SH-SY5Y (cell line): Measurements from ENCODE around the gene MRPL53.

Source experiments
- GATA2 ChIP-seq: IDR thresholded peaks from 2 replicates; pipeline ENCODE4 v1.6.1; 2011; ENCODE audit warnings: mild to moderate bottlenecking, low read depth, low read length
- GATA3 ChIP-seq: IDR thresholded peaks from 2 replicates; pipeline ENCODE4 v1.6.1; 2011; ENCODE audit warnings: low read depth, mild to moderate bottlenecking, low read length, moderate library complexity

- no peak for TF ChIP-seq GATA3
- no peak for TF ChIP-seq GATA2
These were observed 15.3 kb downstream of the MRPL53 start for GRCh38 chr2:74457129-74457548.
